ENCODE results near the gene ANKRD55.
"Not testable (repeated sequence)": the region's sequence is repeated elsewhere in the genome, so short reads cannot be mapped to it uniquely, and the experiment has no call there.

Gene ANKRD55

DNA sequence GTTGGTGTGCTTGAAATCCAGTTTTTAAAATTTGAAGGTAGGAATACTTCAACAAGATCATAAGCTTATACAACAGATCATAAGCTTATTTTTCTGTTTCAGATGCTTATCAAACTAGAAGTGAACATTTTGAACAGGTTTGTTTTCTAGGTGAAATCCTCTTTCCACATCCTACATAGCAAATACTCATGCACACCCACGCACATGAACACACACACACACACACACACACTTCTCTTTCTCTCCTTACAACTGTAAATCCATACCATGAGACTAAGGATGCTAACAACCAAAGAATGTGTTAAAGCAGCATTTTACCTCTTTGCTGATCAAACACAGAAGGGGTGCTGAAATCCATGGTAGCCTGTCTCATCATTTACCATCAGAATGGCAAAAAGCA lies 592 bp downstream of the ANKRD55 start:
- TF ChIP-seq, protein P1, sequence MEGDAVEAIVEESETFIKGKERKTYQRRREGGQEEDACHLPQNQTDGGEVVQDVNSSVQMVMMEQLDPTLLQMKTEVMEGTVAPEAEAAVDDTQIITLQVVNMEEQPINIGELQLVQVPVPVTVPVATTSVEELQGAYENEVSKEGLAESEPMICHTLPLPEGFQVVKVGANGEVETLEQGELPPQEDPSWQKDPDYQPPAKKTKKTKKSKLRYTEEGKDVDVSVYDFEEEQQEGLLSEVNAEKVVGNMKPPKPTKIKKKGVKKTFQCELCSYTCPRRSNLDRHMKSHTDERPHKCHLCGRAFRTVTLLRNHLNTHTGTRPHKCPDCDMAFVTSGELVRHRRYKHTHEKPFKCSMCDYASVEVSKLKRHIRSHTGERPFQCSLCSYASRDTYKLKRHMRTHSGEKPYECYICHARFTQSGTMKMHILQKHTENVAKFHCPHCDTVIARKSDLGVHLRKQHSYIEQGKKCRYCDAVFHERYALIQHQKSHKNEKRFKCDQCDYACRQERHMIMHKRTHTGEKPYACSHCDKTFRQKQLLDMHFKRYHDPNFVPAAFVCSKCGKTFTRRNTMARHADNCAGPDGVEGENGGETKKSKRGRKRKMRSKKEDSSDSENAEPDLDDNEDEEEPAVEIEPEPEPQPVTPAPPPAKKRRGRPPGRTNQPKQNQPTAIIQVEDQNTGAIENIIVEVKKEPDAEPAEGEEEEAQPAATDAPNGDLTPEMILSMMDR (IDR thresholded peaks at IDR 0.05) = no peak
- Mint-ChIP-seq H3K27me3 (ENCODE audit: low read depth, poor library complexity) (peaks cover 6% of the 10 kb centered on the region), H3K36me3 (ENCODE audit: low read depth) (no peaks in the 10 kb centered on the region), H3K4me1 (peaks cover 43% of the 10 kb centered on the region), H3K27ac (no peak overlapping the region), H3K4me3 (no peak overlapping the region), H3K9me3 (no peaks in the 10 kb centered on the region)
- no peak for DNase-seq

DNA sequence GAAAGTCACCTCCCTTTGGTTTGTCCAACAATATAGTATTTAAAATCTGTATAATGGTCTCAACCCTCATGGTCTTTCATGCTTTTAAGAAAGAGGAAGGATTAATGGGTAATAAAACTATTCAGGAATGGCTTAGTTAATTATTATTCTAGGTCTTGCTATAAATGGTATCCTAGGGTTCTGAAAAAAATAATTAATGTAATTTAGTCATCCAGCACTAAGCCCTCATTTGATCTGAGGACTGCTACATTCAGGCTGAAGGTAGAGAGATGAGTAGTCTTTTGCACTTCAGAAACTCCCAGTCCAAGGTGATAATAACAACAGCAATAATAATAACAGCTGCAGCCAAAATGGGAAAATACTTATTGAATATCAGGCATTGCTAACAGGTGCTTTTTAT lies 2.6 kb downstream of the ANKRD55 start:
- H3K27me3 Mint-ChIP-seq (ENCODE audit: low read depth, poor library complexity) = peaks cover 4% of the 10 kb centered on the region
- no peak overlapping the region for H3K27ac Mint-ChIP-seq
- peaks cover 12% of the 10 kb centered on the region for H3K9me3 Mint-ChIP-seq
- no peak overlapping the region for H3K4me3 Mint-ChIP-seq
- peaks cover 43% of the 10 kb centered on the region for H3K4me1 Mint-ChIP-seq
- no peak for DNase-seq
- no peaks in the 10 kb centered on the region for H3K36me3 Mint-ChIP-seq (ENCODE audit: low read depth)
- TF ChIP-seq, protein P1 (IDR thresholded peaks at IDR 0.05) = no peak

DNA sequence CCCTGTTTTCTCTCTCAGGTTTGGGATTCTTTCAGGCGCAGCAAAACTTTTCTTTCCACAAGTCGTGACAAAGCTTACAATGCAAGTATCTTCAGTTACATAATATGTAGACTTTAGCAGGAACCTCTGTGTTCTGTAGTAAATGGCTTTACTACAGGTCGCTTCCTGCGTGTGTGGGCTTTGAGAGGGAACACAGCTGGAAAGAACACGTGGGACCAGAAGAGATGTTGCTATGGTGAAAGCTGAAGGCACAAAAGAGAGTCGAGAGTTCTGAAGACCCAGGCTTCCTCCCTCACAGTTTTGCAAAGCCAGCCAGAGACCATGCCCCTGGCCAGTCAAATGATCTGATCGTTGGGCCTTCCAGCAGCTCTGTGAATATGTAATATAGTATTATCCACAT lies 4.0 kb downstream of the ANKRD55 start:
- H3K36me3 Mint-ChIP-seq (ENCODE audit: low read depth) = no peaks in the 10 kb centered on the region
- H3K9me3 Mint-ChIP-seq = peaks cover 26% of the 10 kb centered on the region
- H3K27ac Mint-ChIP-seq = no peak overlapping the region
- DNase-seq = no peak
- H3K4me1 Mint-ChIP-seq = peaks cover 40% of the 10 kb centered on the region
- no peak overlapping the region for H3K4me3 Mint-ChIP-seq
- TF ChIP-seq, protein P1 (IDR thresholded peaks at IDR 0.05) = no peak
- peaks cover 2% of the 10 kb centered on the region for H3K27me3 Mint-ChIP-seq (ENCODE audit: low read depth, poor library complexity)

DNA sequence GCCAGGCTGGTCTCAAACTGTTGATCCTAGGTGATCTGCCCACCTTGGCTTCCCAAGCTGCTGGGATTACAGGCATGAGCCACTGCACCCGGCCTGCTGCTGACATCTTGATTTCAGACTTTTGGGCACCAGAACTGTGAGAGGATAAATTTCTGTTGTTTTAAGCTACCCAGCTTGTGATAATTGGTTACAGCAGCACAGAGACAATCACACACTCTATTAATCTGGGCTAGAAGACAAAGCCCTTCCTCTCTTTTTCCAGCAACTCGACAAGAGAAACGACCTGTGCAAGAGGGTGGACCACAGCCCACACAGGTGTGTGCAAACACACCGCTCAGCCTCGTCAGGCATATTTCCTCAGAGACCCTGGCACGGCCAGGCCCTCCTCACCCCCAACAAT lies 4.5 kb downstream of the ANKRD55 start:
- no peaks in the 10 kb centered on the region for H3K36me3 Mint-ChIP-seq (ENCODE audit: low read depth)
- TF ChIP-seq, protein P1 (IDR thresholded peaks at IDR 0.05) = no peak
- H3K9me3 Mint-ChIP-seq = peaks cover 30% of the 10 kb centered on the region
- DNase-seq = no peak
- no peak overlapping the region for H3K27ac Mint-ChIP-seq
- H3K4me3 Mint-ChIP-seq = no peak overlapping the region
- peaks cover 2% of the 10 kb centered on the region for H3K27me3 Mint-ChIP-seq (ENCODE audit: low read depth, poor library complexity)
- peaks cover 38% of the 10 kb centered on the region for H3K4me1 Mint-ChIP-seq

- Mint-ChIP-seq H3K9me3 (peaks cover 38% of the 10 kb centered on the region), H3K36me3 (ENCODE audit: low read depth) (no peaks in the 10 kb centered on the region), H3K27ac (no peak overlapping the region), H3K4me1 (peaks cover 29% of the 10 kb centered on the region), H3K27me3 (ENCODE audit: low read depth, poor library complexity) (peaks cover 3% of the 10 kb centered on the region), H3K4me3 (no peak overlapping the region)
- DNase-seq = no peak
- TF ChIP-seq, protein P1 (IDR thresholded peaks at IDR 0.05) = no peak
Measured at GRCh38 chr5:56227691-56228090, 5.4 kb downstream of the ANKRD55 start.

DNA sequence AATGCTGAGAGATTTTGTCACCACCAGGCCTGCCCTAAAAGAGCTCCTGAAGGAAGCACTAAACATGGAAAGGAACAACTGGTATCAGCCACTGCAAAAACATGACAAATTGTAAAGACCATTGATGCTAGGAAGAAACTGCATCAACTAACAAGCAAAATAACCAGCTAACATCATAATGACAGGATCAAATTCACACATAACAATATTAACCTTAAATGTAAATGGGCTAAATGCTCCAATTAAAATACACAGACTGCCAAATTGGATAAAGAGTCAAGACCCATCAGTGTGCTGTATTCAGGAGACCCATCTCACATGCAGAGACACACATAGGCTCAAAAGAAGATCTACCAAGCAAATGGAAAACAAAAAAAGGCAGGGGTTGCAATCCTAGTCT lies 9.8 kb downstream of the ANKRD55 start:
- H3K4me3 Mint-ChIP-seq; DNase-seq; H3K4me1 Mint-ChIP-seq; H3K27me3 Mint-ChIP-seq (ENCODE audit: low read depth, poor library complexity); H3K27ac Mint-ChIP-seq: not testable (repeated sequence)
- peaks cover 75% of the 10 kb centered on the region for H3K9me3 Mint-ChIP-seq
- H3K36me3 Mint-ChIP-seq (ENCODE audit: low read depth) = peaks cover 12% of the 10 kb centered on the region

DNA sequence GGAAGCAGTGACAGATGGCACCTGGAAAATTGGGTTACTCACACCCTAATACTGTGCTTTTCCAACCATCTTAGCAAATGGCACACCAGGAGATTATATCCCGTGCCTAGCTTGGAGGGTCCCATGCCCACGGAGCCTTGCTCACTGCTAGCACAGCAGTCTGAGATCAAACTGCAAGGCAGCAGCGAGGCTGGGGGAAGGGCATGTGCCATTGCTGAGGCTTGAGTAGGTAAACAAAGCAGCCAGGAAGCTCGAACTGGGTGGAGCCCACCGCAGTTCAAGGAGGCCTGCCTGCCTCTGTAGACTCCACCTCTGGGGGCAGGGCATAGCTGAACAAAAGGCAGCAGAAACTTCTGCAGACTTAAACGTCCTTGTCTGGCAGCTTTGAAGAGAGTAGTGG lies 11.5 kb downstream of the ANKRD55 start:
- Mint-ChIP-seq H3K9me3 (peaks cover 91% of the 10 kb centered on the region), H3K36me3 (ENCODE audit: low read depth) (peaks cover 12% of the 10 kb centered on the region)
- not testable (repeated sequence) for H3K4me1 Mint-ChIP-seq; H3K27me3 Mint-ChIP-seq (ENCODE audit: low read depth, poor library complexity); H3K4me3 Mint-ChIP-seq; H3K27ac Mint-ChIP-seq; DNase-seq
